DND-41 (cell line): ENCODE data around the gene PDZRN4.
"Not testable (repeated sequence)": the region's sequence is repeated elsewhere in the genome, so short reads cannot be mapped to it uniquely, and the experiment has no call there.

Source experiments
- ATAC-seq: fragments of 200-7000 bp; cut with Tn5 transposase; 3 replicates; pipeline ENCODE4 v1.9.1; 2021; ENCODE audit warnings: low read depth; ENCODE audit not compliant: insufficient read depth
- DNase-seq: peaks from one replicate; pipeline ENCODE4 v3.0.0-alpha.2; 2020
- H2AFZ ChIP-seq: 2 replicates; pipeline ENCODE4 v1.6.0; 2012; ENCODE audit warnings: low read depth, low read length
- H3K27ac ChIP-seq: 2 replicates; pipeline ENCODE4 v1.5.1; 2012; ENCODE audit warnings: low read length, inconsistent platforms
- H3K27me3 ChIP-seq: fragments of 200-600 bp; sonication (generic); 2 replicates; pipeline ENCODE4 v1.6.0; 2012; ENCODE audit warnings: low read length, mild to moderate bottlenecking, inconsistent platforms; ENCODE audit not compliant: insufficient read depth, poor library complexity
- H3K36me3 ChIP-seq: 2 replicates; pipeline ENCODE4 v1.5.1; 2012; ENCODE audit warnings: low read length, inconsistent platforms; ENCODE audit not compliant: insufficient read depth
- H3K4me1 ChIP-seq: 2 replicates; pipeline ENCODE4 v1.5.1; 2012; ENCODE audit warnings: mild to moderate bottlenecking, low read length; ENCODE audit not compliant: insufficient read depth
- H3K4me2 ChIP-seq: 2 replicates; pipeline ENCODE4 v1.6.0; 2012; ENCODE audit warnings: mild to moderate bottlenecking, moderate library complexity, low read length, inconsistent platforms; ENCODE audit not compliant: insufficient read depth
- H3K4me3 ChIP-seq, 2 experiments: fragments of 200-600 bp in 1 of 2; shearing (Covaris generic) in 1 of 2; 2 replicates each; pipeline ENCODE4 v1.5.1; 2012 to 2016; ENCODE audit warnings: inconsistent platforms in 2 of 2, low read length in 2 of 2, mild to moderate bottlenecking in 2 of 2, low read depth in 1 of 2, moderate library complexity in 1 of 2
- H3K79me2 ChIP-seq: 2 replicates; pipeline ENCODE4 v1.6.0; 2012; ENCODE audit warnings: low read length, inconsistent platforms; ENCODE audit not compliant: insufficient read depth
- H3K9ac ChIP-seq: 2 replicates; pipeline ENCODE4 v1.6.0; 2012; ENCODE audit warnings: low read depth, mild to moderate bottlenecking, inconsistent platforms, low read length, moderate library complexity
- H3K9me3 ChIP-seq: 2 replicates; pipeline ENCODE4 v1.5.1; 2012; ENCODE audit warnings: low read length, moderate library complexity, mild to moderate bottlenecking, inconsistent platforms; ENCODE audit not compliant: insufficient read depth, severe bottlenecking
- H4K20me1 ChIP-seq: 2 replicates; pipeline ENCODE4 v1.6.0; 2012; ENCODE audit warnings: low read length; ENCODE audit not compliant: insufficient read depth
- EZH2 ChIP-seq: IDR thresholded peaks from 3 replicates; pipeline ENCODE4 v1.6.1; 2012; ENCODE audit warnings: borderline replicate concordance, low read depth, mild to moderate bottlenecking, moderate library complexity, low read length, inconsistent platforms; ENCODE audit not compliant: severe bottlenecking
- TF ChIP-seq, protein P1 (sequence below): IDR thresholded peaks from 2 replicates; pipeline ENCODE4 v1.5.1; 2012; ENCODE audit warnings: borderline replicate concordance, low read length, moderate library complexity, mild to moderate bottlenecking; ENCODE audit not compliant: poor library complexity, severe bottlenecking; ENCODE audit errors: extremely low read depth

The PDZRN4 gene

DNA sequence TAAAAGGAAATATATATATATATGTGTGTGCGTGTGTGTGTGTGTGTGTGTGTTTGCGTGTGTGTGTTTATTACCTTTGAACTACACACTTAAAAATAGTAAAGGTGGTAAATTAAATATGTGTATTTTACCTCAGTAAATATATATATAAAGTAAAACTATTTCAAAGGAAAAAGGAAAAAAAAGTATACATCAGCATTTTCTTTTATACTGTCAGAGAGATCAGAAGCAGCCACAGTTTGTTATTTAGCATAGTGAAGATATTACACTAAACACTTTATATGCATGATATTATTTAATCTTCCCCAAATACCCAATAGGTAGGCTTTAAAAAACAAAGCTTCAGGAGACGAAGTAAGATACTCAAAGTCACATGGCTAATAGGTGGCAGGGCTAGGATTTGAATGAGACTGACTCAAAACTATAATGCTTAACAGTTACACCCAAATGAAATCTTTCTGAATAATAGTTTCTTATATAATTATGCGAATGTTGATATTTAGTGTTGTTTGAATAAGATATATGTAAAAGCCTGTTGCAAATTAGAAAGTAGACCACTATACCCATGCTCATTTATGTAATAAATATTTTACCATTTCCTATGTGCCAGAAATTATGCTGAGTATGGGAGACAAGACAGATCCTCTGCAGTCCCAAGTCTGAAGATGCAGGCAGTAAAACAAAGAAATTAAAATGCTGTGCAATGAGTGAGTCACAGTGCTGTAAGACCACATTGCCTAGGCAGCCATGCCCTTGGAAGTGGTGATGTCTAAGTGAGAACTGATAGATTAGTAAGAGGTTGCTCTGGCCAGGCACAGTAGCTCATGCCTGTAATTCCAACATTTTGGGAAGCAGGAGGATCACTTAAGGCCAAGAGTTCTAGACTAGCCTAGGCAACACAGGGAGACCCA lies 66.1 kb downstream of the PDZRN4 start:
- DNase-seq (no peak), ATAC-seq (no peak)
- Histone ChIP-seq H3K27ac (no peak overlapping the region), H3K4me2 (no peak overlapping the region), H4K20me1 (no peaks in the 10 kb centered on the region), H3K4me1 (no peaks in the 10 kb centered on the region), H3K9ac (no peak overlapping the region), H3K9me3 (no peaks in the 10 kb centered on the region), H3K36me3 (no peaks in the 10 kb centered on the region), H3K27me3 (no peaks in the 10 kb centered on the region), H3K79me2 (no peaks in the 10 kb centered on the region), H2AFZ (no peak overlapping the region), H3K4me3 (no peak overlapping the region)
- TF ChIP-seq, protein P1, sequence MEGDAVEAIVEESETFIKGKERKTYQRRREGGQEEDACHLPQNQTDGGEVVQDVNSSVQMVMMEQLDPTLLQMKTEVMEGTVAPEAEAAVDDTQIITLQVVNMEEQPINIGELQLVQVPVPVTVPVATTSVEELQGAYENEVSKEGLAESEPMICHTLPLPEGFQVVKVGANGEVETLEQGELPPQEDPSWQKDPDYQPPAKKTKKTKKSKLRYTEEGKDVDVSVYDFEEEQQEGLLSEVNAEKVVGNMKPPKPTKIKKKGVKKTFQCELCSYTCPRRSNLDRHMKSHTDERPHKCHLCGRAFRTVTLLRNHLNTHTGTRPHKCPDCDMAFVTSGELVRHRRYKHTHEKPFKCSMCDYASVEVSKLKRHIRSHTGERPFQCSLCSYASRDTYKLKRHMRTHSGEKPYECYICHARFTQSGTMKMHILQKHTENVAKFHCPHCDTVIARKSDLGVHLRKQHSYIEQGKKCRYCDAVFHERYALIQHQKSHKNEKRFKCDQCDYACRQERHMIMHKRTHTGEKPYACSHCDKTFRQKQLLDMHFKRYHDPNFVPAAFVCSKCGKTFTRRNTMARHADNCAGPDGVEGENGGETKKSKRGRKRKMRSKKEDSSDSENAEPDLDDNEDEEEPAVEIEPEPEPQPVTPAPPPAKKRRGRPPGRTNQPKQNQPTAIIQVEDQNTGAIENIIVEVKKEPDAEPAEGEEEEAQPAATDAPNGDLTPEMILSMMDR, result no peak
- TF ChIP-seq EZH2, result no peak

DNA sequence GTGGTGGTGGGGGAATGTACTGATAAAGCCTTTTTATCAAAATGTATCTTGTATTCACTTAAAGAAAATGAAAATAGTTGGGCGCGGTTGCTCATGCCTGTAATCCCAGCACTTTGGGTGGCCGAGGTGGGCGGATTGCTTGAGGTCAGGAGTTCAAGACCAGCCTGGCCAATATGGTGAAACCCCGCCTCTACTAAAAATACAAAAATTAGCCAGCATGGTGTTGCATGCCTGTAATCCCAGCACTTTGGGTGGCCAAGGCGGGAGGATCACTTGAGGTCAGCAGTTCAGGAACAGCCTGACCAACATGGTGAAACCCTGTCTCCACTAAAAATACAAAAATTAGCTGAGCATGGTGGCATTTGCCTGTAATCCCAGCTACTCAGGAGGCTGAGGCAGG lies 75.1 kb downstream of the PDZRN4 start:
- H4K20me1 ChIP-seq, H3K4me2 ChIP-seq, H3K9ac ChIP-seq, H3K9me3 ChIP-seq, H3K27me3 ChIP-seq, H2AFZ ChIP-seq, H3K27ac ChIP-seq, H3K79me2 ChIP-seq, H3K36me3 ChIP-seq, DNase-seq, H3K4me3 ChIP-seq, ATAC-seq, H3K4me1 ChIP-seq: not testable (repeated sequence)

DNA sequence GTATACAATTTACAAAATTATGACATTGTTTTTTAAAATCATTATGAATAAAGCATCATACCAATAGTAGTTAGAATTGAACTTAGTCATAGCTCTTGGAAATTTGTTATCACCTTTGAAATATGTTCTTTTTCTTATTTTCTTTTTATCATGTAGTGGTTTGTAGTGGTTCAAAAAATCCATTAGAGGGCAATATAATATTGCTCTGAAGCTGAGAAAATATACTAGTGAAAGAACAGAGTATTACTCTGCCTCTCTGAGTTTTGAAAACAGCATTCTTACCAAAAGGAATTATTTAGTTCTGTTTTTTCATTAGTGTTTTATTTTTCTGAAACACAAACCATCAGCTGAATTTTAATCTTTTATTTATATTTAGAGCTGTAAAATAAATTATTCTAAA lies 76.2 kb downstream of the PDZRN4 start:
- Histone ChIP-seq H3K9me3 (no peaks in the 10 kb centered on the region), H3K9ac (no peak overlapping the region), H4K20me1 (no peaks in the 10 kb centered on the region), H3K4me3 (no peak overlapping the region), H3K36me3 (no peaks in the 10 kb centered on the region), H2AFZ (no peak overlapping the region), H3K4me1 (no peaks in the 10 kb centered on the region), H3K4me2 (no peak overlapping the region), H3K27me3 (no peaks in the 10 kb centered on the region), H3K27ac (no peak overlapping the region), H3K79me2 (no peaks in the 10 kb centered on the region)
- no peak for TF ChIP-seq EZH2
- TF ChIP-seq, protein P1, result peak; percentile 50
- DNase-seq (no peak), ATAC-seq (no peak)

DNA sequence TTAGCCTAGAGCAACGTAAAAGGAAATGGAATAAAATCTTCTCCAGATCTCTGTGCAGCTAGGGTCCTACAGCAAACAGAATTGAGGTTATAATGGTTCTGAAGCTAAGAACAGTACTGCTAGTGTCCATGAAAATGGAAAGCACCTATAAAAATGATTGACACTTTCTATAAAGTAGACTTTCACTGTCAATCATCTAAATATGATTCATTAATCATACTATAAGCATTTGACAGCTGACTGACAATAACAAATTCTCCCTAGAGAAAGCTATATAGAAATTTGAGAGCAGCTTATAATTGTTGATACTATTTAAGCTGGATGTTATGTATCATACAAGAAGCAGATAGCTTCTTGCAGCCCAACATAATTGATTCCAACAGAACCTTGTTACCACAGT lies 80.9 kb downstream of the PDZRN4 start:
- Histone ChIP-seq H3K27ac (no peak overlapping the region), H3K4me3 (no peak overlapping the region), H3K9me3 (no peaks in the 10 kb centered on the region), H3K4me1 (no peaks in the 10 kb centered on the region), H2AFZ (no peak overlapping the region), H3K36me3 (no peaks in the 10 kb centered on the region), H3K9ac (no peak overlapping the region), H4K20me1 (no peaks in the 10 kb centered on the region), H3K4me2 (no peak overlapping the region), H3K79me2 (no peaks in the 10 kb centered on the region), H3K27me3 (no peaks in the 10 kb centered on the region)
- no peak for ATAC-seq
- TF ChIP-seq, protein P1, result no peak
- TF ChIP-seq EZH2, result no peak
- DNase-seq, result no peak
